Kidney (tissue), 14 donors: ENCODE data around the gene CNFN. TPM values are rescaled to one million over a fixed set of nuclear protein-coding genes. Genes with fewer than 3 reads are reported as not detected.
A peak's percentile ranks its signal among the peaks of the same experiment; 100 is the strongest.

ENCODE experiments used
- DNase-seq, 5 donors: peaks; one replicate each; pipeline ENCODE4 v3.0.0-alpha.2; 2013 to 2020
- FAIRE-seq: peaks from 2 replicates; lab custom pipeline; 2012; peaks lifted over from hg19 to GRCh38; lab: Jason Lieb, UNC
- H3K27ac ChIP-seq, 2 donors: one replicate each; pipeline ENCODE4 v1.7.0; 2013; ENCODE audit warnings: low read depth in 2 of 2, low read length in 2 of 2, inconsistent platforms in 1 of 2
- H3K27me3 ChIP-seq: one replicate; pipeline ENCODE4 v1.7.1; 2013; ENCODE audit warnings: low read length, inconsistent platforms; ENCODE audit not compliant: control insufficient read depth, insufficient read depth
- H3K36me3 ChIP-seq, 3 donors: one replicate each; pipeline versions ENCODE4 v1.7.0 to v1.7.1; 2013; ENCODE audit warnings: low read length in 3 of 3, control low read depth in 1 of 3, inconsistent platforms in 1 of 3; ENCODE audit not compliant: insufficient read depth in 3 of 3, control insufficient read depth in 2 of 3
- H3K4me1 ChIP-seq, 3 donors: one replicate each; pipeline versions ENCODE4 v1.7.0 to v1.7.1; 2013; ENCODE audit warnings: low read length in 3 of 3, inconsistent platforms in 1 of 3, low read depth in 1 of 3; ENCODE audit not compliant: control insufficient read depth in 2 of 3, insufficient read depth in 2 of 3
- H3K4me3 ChIP-seq, 3 donors: one replicate each; pipeline versions ENCODE4 v1.7.0 to v1.8.1; 2013; ENCODE audit warnings: low read length in 3 of 3, control low read depth in 1 of 3, inconsistent platforms in 1 of 3
- H3K9ac ChIP-seq, 3 donors: one replicate each; pipeline versions ENCODE4 v1.7.0 to v1.7.1; 2013; ENCODE audit warnings: low read length in 3 of 3, control low read depth in 1 of 3, inconsistent platforms in 1 of 3
- H3K9me3 ChIP-seq, 3 donors: one replicate each; pipeline versions ENCODE4 v1.7.0 to v1.7.1; 2013; ENCODE audit warnings: low read length in 3 of 3, control low read depth in 1 of 3, inconsistent platforms in 1 of 3; ENCODE audit not compliant: control insufficient read depth in 2 of 3, insufficient read depth in 1 of 3
- intact Hi-C: fragments of 100-400 bp; cut with DNase I; formaldehyde crosslinking; loops from one replicate; pipeline ENCODE4 v1.11.1; 2022
- polyA plus RNA-seq: library from polyadenylated mRNA; stranded (reverse); fragments of 350-450 nt; fragmentation: Illumina TruSeq; extraction: RNeasy Lipid Tissue Mini Kit (QIAGEN cat#74804); gene quantifications from one replicate; pipeline ENCODE4 v1.2.3, GENCODE V29; 2014; ENCODE audit warnings: low read depth, low replicate concordance; ENCODE audit not compliant: insufficient read depth
- total RNA-seq: library from RNA; stranded (reverse); fragmentation: NEBNext Ultra II Directional; extraction: Animal tissue kit (Norgen Biotek cat#: 25700); gene quantifications from one replicate; pipeline ENCODE4 v1.2.1, GENCODE V29; 2021
- TF ChIP-seq, protein P1 (sequence below): IDR thresholded peaks from 3 replicates; pipeline ENCODE4 v1.5.1; 2012; ENCODE audit warnings: mild to moderate bottlenecking, moderate library complexity, borderline replicate concordance; ENCODE audit not compliant: insufficient read depth; ENCODE audit errors: extremely low read depth
- donor health status: control.
- donor health status: control.
- donor health status: control.
- donor health status: control.
- donor health status: control.
- donor health status: DM: yes; HTN: yes; CAD: no.
- donor health status: Normal renal cell carcinoma (clear cell type).

CNFN gene
- total and polyA plus RNA-seq, 2 donors from 2014 or later = 2.2 to 4.9 TPM

- peak overlapping the region; percentile 70 to 75 (median 74) for H3K4me3 ChIP-seq
- H3K9ac ChIP-seq = peak overlapping the region in 2 of 3 donors; percentile 49 to 76
- H3K27me3 ChIP-seq = no peaks in the 10 kb centered on the region
- H3K36me3 ChIP-seq = no peaks in the 10 kb centered on the region
- TF ChIP-seq, protein P1, sequence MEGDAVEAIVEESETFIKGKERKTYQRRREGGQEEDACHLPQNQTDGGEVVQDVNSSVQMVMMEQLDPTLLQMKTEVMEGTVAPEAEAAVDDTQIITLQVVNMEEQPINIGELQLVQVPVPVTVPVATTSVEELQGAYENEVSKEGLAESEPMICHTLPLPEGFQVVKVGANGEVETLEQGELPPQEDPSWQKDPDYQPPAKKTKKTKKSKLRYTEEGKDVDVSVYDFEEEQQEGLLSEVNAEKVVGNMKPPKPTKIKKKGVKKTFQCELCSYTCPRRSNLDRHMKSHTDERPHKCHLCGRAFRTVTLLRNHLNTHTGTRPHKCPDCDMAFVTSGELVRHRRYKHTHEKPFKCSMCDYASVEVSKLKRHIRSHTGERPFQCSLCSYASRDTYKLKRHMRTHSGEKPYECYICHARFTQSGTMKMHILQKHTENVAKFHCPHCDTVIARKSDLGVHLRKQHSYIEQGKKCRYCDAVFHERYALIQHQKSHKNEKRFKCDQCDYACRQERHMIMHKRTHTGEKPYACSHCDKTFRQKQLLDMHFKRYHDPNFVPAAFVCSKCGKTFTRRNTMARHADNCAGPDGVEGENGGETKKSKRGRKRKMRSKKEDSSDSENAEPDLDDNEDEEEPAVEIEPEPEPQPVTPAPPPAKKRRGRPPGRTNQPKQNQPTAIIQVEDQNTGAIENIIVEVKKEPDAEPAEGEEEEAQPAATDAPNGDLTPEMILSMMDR = no peak
- DNase-seq (peak; percentile 94 to 98 (median 96)), FAIRE-seq (peak; percentile 32)
- intact Hi-C loops = no loop called here
- H3K9me3 ChIP-seq = no peaks in the 10 kb centered on the region
- peak overlapping the region; percentile 67 to 81 for H3K27ac ChIP-seq
- peaks cover 0 to 14% (median 8%) of the 10 kb centered on the region in 3 donors for H3K4me1 ChIP-seq
These were observed 33.6 kb upstream of the CNFN start for GRCh38 chr19:42423462-42424344.

- DNase-seq = peak in 4 of 5 donors; percentile 80 to 90 (median 86)
- Histone ChIP-seq H3K9me3 (no peaks in the 10 kb centered on the region), H3K27ac (peak overlapping the region; percentile 67 to 81), H3K9ac (peak overlapping the region; percentile 29 to 76 (median 49)), H3K4me1 (peaks cover 0 to 14% (median 8%) of the 10 kb centered on the region in 3 donors), H3K36me3 (no peaks in the 10 kb centered on the region), H3K4me3 (peak overlapping the region; percentile 70 to 75 (median 74)), H3K27me3 (no peaks in the 10 kb centered on the region)
- intact Hi-C loops = no loop called here
- FAIRE-seq = no peak
- TF ChIP-seq, protein P1 = no peak
These were observed 32.9 kb upstream of the CNFN start for GRCh38 chr19:42422901-42423461.

- TF ChIP-seq, protein P1 = no peak
- Histone ChIP-seq H3K27me3 (no peaks in the 10 kb centered on the region), H3K4me1 (peaks cover 0 to 14% (median 8%) of the 10 kb centered on the region in 3 donors), H3K36me3 (no peaks in the 10 kb centered on the region), H3K27ac (peak overlapping the region; percentile 44 to 81), H3K9me3 (no peaks in the 10 kb centered on the region), H3K9ac (peak overlapping the region in 2 of 3 donors; percentile 49 to 76), H3K4me3 (peak overlapping the region; percentile 70 to 75 (median 74))
- FAIRE-seq (no peak), DNase-seq (peak in 3 of 5 donors; percentile 35 to 63 (median 51))
- intact Hi-C loops = no loop called here
These were observed 32.2 kb upstream of the CNFN start for GRCh38 chr19:42422092-42422900.
